ENCODE data around the gene ZNF500.

DNA sequence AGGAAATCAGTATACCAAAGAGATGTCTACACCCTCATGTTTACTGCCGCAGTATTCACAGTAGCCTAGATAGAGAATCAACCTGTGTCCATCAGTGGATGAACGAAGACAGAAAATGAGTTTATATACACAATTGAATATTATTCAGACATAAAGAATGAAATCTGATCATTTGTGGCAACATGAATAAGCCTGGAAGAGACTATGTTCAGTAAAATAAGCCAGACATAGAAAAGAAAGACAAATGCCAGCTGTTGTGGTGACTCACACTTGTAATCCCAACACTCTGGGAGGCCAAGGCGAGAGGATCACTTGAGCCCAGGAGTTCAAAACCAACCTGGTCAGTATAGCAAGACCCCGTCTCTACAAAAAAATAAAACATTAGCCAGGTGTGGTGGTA is 57.5 kb downstream of the ZNF500 start:
- no peak for TF ChIP-seq LARP7 (IDR thresholded peaks at IDR 0.05)
- TF ChIP-seq POLR2AphosphoS5 (IDR thresholded peaks at IDR 0.05; ENCODE audit: low read length): no peak
- TF ChIP-seq, protein P1, sequence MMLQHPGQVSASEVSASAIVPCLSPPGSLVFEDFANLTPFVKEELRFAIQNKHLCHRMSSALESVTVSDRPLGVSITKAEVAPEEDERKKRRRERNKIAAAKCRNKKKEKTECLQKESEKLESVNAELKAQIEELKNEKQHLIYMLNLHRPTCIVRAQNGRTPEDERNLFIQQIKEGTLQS (IDR thresholded peaks at IDR 0.05; ENCODE audit: borderline replicate concordance, extremely low read depth, low read depth, low read length): no peak
